ENCODE data around the gene OLIG1.

The OLIG1 gene

GRCh38 chr21:33058957-33059356 is 11.0 kb upstream of the OLIG1 start:
- no peak for TF ChIP-seq JUND (IDR thresholded peaks at IDR 0.05; ENCODE audit: low read depth)

GRCh38 chr21:33059380-33059841 is 10.5 kb upstream of the OLIG1 start:
- no peak for TF ChIP-seq JUND (IDR thresholded peaks at IDR 0.05; ENCODE audit: low read depth)
- no peak for DNase-seq (ENCODE audit: low read depth in 1 of 2, low spot score in 1 of 2)
- in situ Hi-C loops (cut with HindIII; ENCODE audit: low pct_unique_long_range_greater_than_20kb, low sequenced_read_pairs), result no loop called here

More at GRCh38 chr21:33058957-33059356, 11.0 kb upstream of the OLIG1 start:
- in situ Hi-C loops (cut with HindIII; ENCODE audit: low pct_unique_long_range_greater_than_20kb, low sequenced_read_pairs), result no loop called here
- DNase-seq (ENCODE audit: low read depth in 1 of 2, low spot score in 1 of 2), result no peak

GRCh38 chr21:33061233-33061632 is 8.7 kb upstream of the OLIG1 start:
- no peak for TF ChIP-seq JUND (IDR thresholded peaks at IDR 0.05; ENCODE audit: low read depth)
- no peak for DNase-seq (ENCODE audit: low read depth in 1 of 2, low spot score in 1 of 2)
- in situ Hi-C loops (cut with HindIII; ENCODE audit: low pct_unique_long_range_greater_than_20kb, low sequenced_read_pairs), result no loop called here

- in situ Hi-C loops (cut with HindIII; ENCODE audit: low pct_unique_long_range_greater_than_20kb, low sequenced_read_pairs), result no loop called here
- DNase-seq (ENCODE audit: low read depth in 1 of 2, low spot score in 1 of 2), result no peak
- TF ChIP-seq JUND (IDR thresholded peaks at IDR 0.05; ENCODE audit: low read depth), result no peak
Observed at GRCh38 chr21:33063375-33063883, 6.5 kb upstream of the OLIG1 start.

- DNase-seq (ENCODE audit: low read depth in 1 of 2, low spot score in 1 of 2), result no peak
- in situ Hi-C loops (cut with HindIII; ENCODE audit: low pct_unique_long_range_greater_than_20kb, low sequenced_read_pairs), result no loop called here
- no peak for TF ChIP-seq JUND (IDR thresholded peaks at IDR 0.05; ENCODE audit: low read depth)
Observed at GRCh38 chr21:33063907-33064622, 5.9 kb upstream of the OLIG1 start.

- in situ Hi-C loops (cut with HindIII; ENCODE audit: low pct_unique_long_range_greater_than_20kb, low sequenced_read_pairs), result no loop called here
- no peak for TF ChIP-seq JUND (IDR thresholded peaks at IDR 0.05; ENCODE audit: low read depth)
- DNase-seq (ENCODE audit: low read depth in 1 of 2, low spot score in 1 of 2), result no peak
Observed at GRCh38 chr21:33064623-33065390, 5.1 kb upstream of the OLIG1 start.

- in situ Hi-C loops (cut with HindIII; ENCODE audit: low pct_unique_long_range_greater_than_20kb, low sequenced_read_pairs), result no loop called here
- DNase-seq (ENCODE audit: low read depth in 1 of 2, low spot score in 1 of 2), result no peak
- TF ChIP-seq JUND (IDR thresholded peaks at IDR 0.05; ENCODE audit: low read depth), result no peak
Observed at GRCh38 chr21:33067043-33067442, 2.9 kb upstream of the OLIG1 start.

GRCh38 chr21:33067457-33067856 is 2.5 kb upstream of the OLIG1 start:
- in situ Hi-C loops (cut with HindIII; ENCODE audit: low pct_unique_long_range_greater_than_20kb, low sequenced_read_pairs), result no loop called here

GRCh38 chr21:33069243-33069642 is 698 bp upstream of the OLIG1 start:
- DNase-seq (ENCODE audit: low read depth in 1 of 2, low spot score in 1 of 2), result no peak
- TF ChIP-seq JUND (IDR thresholded peaks at IDR 0.05; ENCODE audit: low read depth), result no peak
- in situ Hi-C loops (cut with HindIII; ENCODE audit: low pct_unique_long_range_greater_than_20kb, low sequenced_read_pairs), result no loop called here

More at GRCh38 chr21:33067457-33067856, 2.5 kb upstream of the OLIG1 start:
- no peak for DNase-seq (ENCODE audit: low read depth in 1 of 2, low spot score in 1 of 2)
- no peak for TF ChIP-seq JUND (IDR thresholded peaks at IDR 0.05; ENCODE audit: low read depth)

GRCh38 chr21:33069645-33069993 is 322 bp upstream of the OLIG1 start:
- DNase-seq (ENCODE audit: low read depth in 1 of 2, low spot score in 1 of 2), result no peak
- no peak for TF ChIP-seq JUND (IDR thresholded peaks at IDR 0.05; ENCODE audit: low read depth)
- in situ Hi-C loops (cut with HindIII; ENCODE audit: low pct_unique_long_range_greater_than_20kb, low sequenced_read_pairs), result no loop called here

- no peak for TF ChIP-seq JUND (IDR thresholded peaks at IDR 0.05; ENCODE audit: low read depth)
- peak in 1 of 2 experiments; percentile 21 for DNase-seq (ENCODE audit: low read depth in 1 of 2, low spot score in 1 of 2)
- in situ Hi-C loops (cut with HindIII; ENCODE audit: low pct_unique_long_range_greater_than_20kb, low sequenced_read_pairs), result no loop called here
Observed at GRCh38 chr21:33070744-33070997, 730 bp downstream of the OLIG1 start.

GRCh38 chr21:33070998-33071769 is 1.2 kb downstream of the OLIG1 start:
- in situ Hi-C loops (cut with HindIII; ENCODE audit: low pct_unique_long_range_greater_than_20kb, low sequenced_read_pairs), result no loop called here
- DNase-seq (ENCODE audit: low read depth in 1 of 2, low spot score in 1 of 2), result no peak

More at GRCh38 chr21:33070998-33071769, 1.2 kb downstream of the OLIG1 start:
- no peak for TF ChIP-seq JUND (IDR thresholded peaks at IDR 0.05; ENCODE audit: low read depth)

All from T47D (cell line).